ENCODE data around the gene FAM76A. TPM values are rescaled to one million over a fixed set of nuclear protein-coding genes. Genes with fewer than 3 reads are reported as not detected.

Gene FAM76A
- total and polyA plus RNA-seq, 8 donors, result 3.7 to 125 (median 11.8) TPM

GRCh38 chr1:27682351-27682944, 43.3 kb upstream of the FAM76A start:
- peak in 1 of 2 donors; percentile 49 for DNase-seq
- H3K27ac ChIP-seq, result peak overlapping the region in 2 of 5 donors; percentile 39 to 46
- H3K36me3 ChIP-seq, result no peaks in the 10 kb centered on the region
- H3K4me3 ChIP-seq, result no peak overlapping the region
- WGBS, 5 donors, result 35 to 69% (median 58%) methylated on average over 5 of the region's 5 CpGs
- intact Hi-C loops (cut with DNase I; ENCODE audit: low total_unique reads), result no loop called here
- peaks cover 15 to 31% (median 21%) of the 10 kb centered on the region in 4 donors for H3K9me3 ChIP-seq
- TF ChIP-seq EP300 (IDR thresholded peaks at IDR 0.05), result no peak
- peaks cover 0 to 11% (median 8%) of the 10 kb centered on the region in 4 donors for H3K4me1 ChIP-seq
- H3K27me3 ChIP-seq, result no peaks in the 10 kb centered on the region

GRCh38 chr1:27684176-27684575, 41.6 kb upstream of the FAM76A start:
- Histone ChIP-seq H3K36me3 (no peaks in the 10 kb centered on the region), H3K27me3 (no peaks in the 10 kb centered on the region), H3K4me1 (peaks cover 0 to 11% (median 8%) of the 10 kb centered on the region in 4 donors), H3K4me3 (no peak overlapping the region), H3K9me3 (peaks cover 15 to 31% (median 21%) of the 10 kb centered on the region in 4 donors), H3K27ac (no peak overlapping the region)
- WGBS, 5 donors, result 88 to 94% (median 89%) methylated on average over 2 of the region's 2 CpGs
- TF ChIP-seq CTCF (IDR thresholded peaks at IDR 0.05) (no peak), EP300 (IDR thresholded peaks at IDR 0.05) (no peak), POLR2A (IDR thresholded peaks at IDR 0.05) (no peak), POLR2AphosphoS5 (IDR thresholded peaks at IDR 0.05) (no peak)
- intact Hi-C loops (cut with DNase I; ENCODE audit: low total_unique reads), result no loop called here
- no peak for DNase-seq

- WGBS, 5 donors, result 46 to 62% (median 51%) methylated on average over 14 to 21 of the region's 21 CpGs
- Histone ChIP-seq H3K4me3 (no peak overlapping the region), H3K36me3 (no peaks in the 10 kb centered on the region), H3K27me3 (no peaks in the 10 kb centered on the region), H3K4me1 (peaks cover 0 to 11% (median 8%) of the 10 kb centered on the region in 4 donors), H3K27ac (no peak overlapping the region), H3K9me3 (peaks cover 2 to 12% (median 6%) of the 10 kb centered on the region in 4 donors)
- DNase-seq, result peak; percentile 81 to 92
- intact Hi-C loops (cut with DNase I; ENCODE audit: low total_unique reads), result no loop called here
- TF ChIP-seq POLR2A (IDR thresholded peaks at IDR 0.05), result no peak
- TF ChIP-seq POLR2AphosphoS5 (IDR thresholded peaks at IDR 0.05), result peak in 1 of 3 donors; percentile 60
- TF ChIP-seq CTCF (IDR thresholded peaks at IDR 0.05), result peak in 1 of 7 experiments; percentile 7
- no peak for TF ChIP-seq EP300 (IDR thresholded peaks at IDR 0.05)
Observed at GRCh38 chr1:27686223-27686990, 39.4 kb upstream of the FAM76A start.

GRCh38 chr1:27687906-27688305, 37.9 kb upstream of the FAM76A start:
- 94 to 98% (median 96%) methylated on average over 5 of the region's 5 CpGs for WGBS, 5 donors
- DNase-seq, result no peak
- H3K36me3 ChIP-seq, result no peaks in the 10 kb centered on the region
- H3K27me3 ChIP-seq, result no peaks in the 10 kb centered on the region
- TF ChIP-seq CTCF (IDR thresholded peaks at IDR 0.05) (no peak), POLR2A (IDR thresholded peaks at IDR 0.05) (no peak), POLR2AphosphoS5 (IDR thresholded peaks at IDR 0.05) (no peak), EP300 (IDR thresholded peaks at IDR 0.05) (no peak)
- H3K4me3 ChIP-seq, result no peak overlapping the region
- H3K27ac ChIP-seq, result no peak overlapping the region
- intact Hi-C loops (cut with DNase I; ENCODE audit: low total_unique reads), result no loop called here
- no peaks in the 10 kb centered on the region for H3K9me3 ChIP-seq
- H3K4me1 ChIP-seq, result peaks cover 0 to 11% (median 8%) of the 10 kb centered on the region in 4 donors

Data from stomach (tissue), 9 donors.